Tibial nerve (tissue), 4 donors: Measurements from ENCODE around the gene TSFM.

ENCODE experiments used
- EP300 ChIP-seq, 2 donors: sonication (generic); formaldehyde crosslinking; IDR thresholded peaks; one replicate each; pipeline ENCODE4 v1.6.1; 2017; ENCODE audit warnings: antibody characterized with exemption in 2 of 2, mild to moderate bottlenecking in 1 of 2
- POLR2A ChIP-seq, 2 donors: fragments of 450-650 bp; IDR thresholded peaks; one replicate each; pipeline ENCODE4 v1.6.1; 2017; ENCODE audit warnings: antibody characterized with exemption in 2 of 2, mild to moderate bottlenecking in 2 of 2, moderate library complexity in 2 of 2
- TF ChIP-seq, protein P1 (sequence below), 5 experiments: fragments of 200-600 bp in 3 of 5; fragments of 450-650 bp in 2 of 5; sonication (generic) in 3 of 5; IDR thresholded peaks; one replicate each; pipeline ENCODE4 v1.5.1; 2016 to 2019; ENCODE audit warnings: antibody characterized with exemption in 5 of 5, mild to moderate bottlenecking in 3 of 5, moderate library complexity in 2 of 5

DNA sequence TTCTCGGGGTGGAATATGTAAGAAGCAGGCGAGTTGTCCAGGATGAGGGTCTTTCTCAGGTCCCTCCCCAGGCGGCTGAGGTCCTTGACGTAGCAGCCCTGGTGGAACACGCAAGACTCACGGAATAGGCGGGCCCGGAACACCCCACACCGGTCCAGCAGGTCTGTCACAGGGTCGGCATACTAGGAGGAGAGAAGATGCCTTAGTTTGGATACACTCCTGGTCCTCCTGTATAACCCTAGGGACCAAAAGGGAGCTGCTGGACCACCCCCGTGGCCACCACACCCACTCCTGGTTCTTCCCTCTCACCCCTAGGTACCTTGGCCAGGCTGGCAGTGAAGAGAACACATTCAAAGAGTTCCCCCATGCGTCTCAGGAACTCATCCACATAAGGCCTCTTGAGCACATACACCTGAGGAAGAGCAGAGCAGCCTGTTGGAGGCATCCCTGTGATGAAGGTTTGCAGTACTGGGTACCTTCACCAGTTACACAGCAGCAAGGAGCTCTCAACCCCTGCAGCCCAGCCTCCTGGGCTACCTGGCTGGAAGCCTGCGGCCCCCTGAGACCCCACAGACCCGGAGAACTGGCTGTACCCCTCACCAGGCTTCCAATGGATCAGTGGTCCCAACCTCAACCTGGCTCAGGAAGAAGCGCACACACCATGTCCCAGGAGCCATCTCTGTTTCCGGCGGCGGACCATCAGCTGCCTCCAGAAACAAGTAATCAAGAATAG lies 41.5 kb downstream of the TSFM start:
- TF ChIP-seq, protein P1, sequence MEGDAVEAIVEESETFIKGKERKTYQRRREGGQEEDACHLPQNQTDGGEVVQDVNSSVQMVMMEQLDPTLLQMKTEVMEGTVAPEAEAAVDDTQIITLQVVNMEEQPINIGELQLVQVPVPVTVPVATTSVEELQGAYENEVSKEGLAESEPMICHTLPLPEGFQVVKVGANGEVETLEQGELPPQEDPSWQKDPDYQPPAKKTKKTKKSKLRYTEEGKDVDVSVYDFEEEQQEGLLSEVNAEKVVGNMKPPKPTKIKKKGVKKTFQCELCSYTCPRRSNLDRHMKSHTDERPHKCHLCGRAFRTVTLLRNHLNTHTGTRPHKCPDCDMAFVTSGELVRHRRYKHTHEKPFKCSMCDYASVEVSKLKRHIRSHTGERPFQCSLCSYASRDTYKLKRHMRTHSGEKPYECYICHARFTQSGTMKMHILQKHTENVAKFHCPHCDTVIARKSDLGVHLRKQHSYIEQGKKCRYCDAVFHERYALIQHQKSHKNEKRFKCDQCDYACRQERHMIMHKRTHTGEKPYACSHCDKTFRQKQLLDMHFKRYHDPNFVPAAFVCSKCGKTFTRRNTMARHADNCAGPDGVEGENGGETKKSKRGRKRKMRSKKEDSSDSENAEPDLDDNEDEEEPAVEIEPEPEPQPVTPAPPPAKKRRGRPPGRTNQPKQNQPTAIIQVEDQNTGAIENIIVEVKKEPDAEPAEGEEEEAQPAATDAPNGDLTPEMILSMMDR (IDR thresholded peaks at IDR 0.05): no peak
- TF ChIP-seq POLR2A (IDR thresholded peaks at IDR 0.05): no peak
- no peak for TF ChIP-seq EP300 (IDR thresholded peaks at IDR 0.05)
